Cardiac septum (tissue), 1 donor: ENCODE data around the gene NSUN2. TPM values are rescaled to one million over a fixed set of nuclear protein-coding genes. Genes with fewer than 3 reads are reported as not detected.

ENCODE experiments used
- DNase-seq: peaks from one replicate; pipeline ENCODE4 v3.0.0-alpha.2; 2020; ENCODE audit warnings: low spot score
- intact Hi-C: fragments of 100-400 bp; cut with DNase I; formaldehyde crosslinking; loops from one replicate; pipeline ENCODE4 v1.14.0; 2022
- total RNA-seq: library from RNA; stranded (reverse); fragmentation: NEBNext Ultra II Directional; extraction: Animal tissue kit (Norgen Biotek cat#: 25700); gene quantifications from one replicate; pipeline ENCODE4 v1.2.1, GENCODE V29; 2021
- donor health status: DM: no; HTN: no; CAD: no.

The NSUN2 gene
- total RNA-seq, 1 donor from 2014 or later = 39.9 TPM

DNA sequence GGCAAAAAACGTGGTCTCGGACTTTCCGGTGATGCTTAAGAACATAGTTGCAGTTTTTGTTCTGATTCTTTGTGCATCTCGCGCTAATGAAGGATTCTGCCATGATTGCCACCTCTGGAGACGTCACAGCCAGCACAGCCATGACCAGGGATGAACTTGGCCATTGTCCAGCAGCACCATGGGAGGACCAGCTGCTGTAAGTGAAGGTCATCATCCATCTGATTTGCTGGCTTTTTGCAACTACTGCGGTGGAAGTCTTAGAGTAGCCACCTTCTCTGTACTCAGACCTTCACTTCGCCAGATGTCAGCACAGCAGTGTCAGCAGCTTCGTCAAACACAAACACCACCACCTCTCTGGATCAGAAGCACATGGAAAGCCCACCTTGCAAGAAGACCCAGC is 45.7 kb downstream of the NSUN2 start:
- intact Hi-C loops = no loop called here
- DNase-seq = no peak

DNA sequence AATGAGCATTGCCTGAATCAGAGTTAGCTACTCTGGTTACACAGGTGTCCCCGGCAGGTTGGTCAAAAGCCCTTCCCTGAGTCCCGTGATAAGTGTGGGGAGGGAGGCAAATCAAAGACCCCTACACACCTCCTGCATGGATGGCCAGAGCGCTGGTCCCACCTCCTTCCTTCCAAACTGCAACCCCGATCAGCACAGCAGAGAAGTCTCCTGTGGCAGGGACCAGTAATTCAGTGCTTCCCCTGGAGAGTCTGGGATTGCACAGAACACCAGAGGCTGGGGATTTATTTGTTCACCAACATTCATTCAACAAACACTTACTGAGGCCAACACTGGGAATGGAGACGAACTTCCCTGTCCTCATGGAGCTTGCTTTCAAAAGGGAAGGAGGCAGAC is 46.2 kb downstream of the NSUN2 start:
- intact Hi-C loops = no loop called here
- DNase-seq = no peak

DNA sequence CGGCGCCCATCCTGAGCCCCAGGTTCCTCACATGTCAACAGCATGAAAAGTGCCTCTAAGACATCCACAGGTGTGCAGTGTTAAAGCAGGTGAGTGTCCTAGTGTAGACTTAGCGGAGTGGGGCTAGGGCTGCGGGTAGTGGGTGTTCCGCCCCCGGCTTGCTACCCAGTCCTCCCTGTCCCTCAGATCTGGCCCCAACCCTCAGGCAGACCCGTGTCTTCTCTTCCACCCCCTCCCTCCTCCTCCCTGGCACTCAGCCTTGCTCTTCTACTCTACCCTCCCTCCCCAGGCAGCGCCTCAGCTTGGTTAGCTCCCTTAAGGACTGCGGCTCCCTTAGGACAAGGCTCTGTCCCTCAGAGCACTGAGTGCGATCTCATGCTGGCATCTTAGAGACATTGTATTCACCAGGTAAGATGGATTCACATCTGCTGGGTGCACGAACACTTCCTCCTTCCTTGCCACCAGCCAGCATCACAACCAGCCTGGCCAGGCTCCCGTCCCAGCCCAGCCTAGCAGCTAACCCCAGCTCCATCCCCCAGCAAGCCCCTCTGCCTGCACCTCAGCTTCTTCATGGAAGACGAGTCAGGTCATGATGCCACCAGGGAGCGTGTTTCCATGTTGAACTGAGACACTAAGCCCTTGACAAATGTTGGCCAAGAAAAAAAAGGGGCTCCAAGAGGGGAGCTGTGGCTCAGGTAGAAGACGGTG is 46.8 kb downstream of the NSUN2 start:
- intact Hi-C loops = no loop called here
- DNase-seq = no peak

DNA sequence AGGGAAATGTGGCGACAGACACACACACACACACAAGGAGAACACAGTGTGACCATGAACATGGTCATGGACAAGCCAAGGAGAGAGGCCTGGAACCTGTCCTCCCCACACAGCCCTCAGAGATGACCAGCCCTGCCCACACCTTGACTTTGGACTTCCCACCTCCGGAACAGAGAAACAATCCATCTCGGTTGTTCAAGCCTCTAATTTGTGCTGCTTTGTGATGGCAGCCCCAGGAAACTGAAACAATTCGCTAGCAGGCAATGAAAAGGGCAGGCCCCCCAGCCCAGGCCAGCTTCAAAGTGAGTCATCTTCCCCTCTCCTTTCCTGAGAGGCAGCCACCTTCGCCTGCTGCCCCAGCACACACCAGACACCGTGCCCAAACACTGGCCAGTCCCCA is 47.7 kb downstream of the NSUN2 start:
- intact Hi-C loops = no loop called here
- DNase-seq = no peak

DNA sequence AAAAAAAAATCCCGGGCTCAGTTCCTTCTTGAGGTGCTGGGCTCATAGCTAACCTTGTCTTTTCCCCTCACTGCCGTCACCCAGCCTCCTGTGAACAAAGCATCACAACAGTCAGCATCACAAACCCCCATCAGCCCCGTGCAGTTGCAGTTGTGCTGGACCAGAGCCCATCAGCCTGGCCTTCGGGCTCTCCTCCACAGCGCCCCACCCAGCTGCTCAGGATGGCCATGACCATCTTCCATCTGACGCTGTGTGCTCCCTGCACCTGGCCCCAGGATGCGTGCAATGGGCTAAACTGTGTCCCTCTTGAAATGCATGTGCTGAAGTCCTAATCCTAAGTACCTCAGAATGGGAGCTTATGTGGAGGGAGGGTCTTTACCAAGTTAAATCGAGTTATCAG is 48.1 kb downstream of the NSUN2 start:
- intact Hi-C loops = no loop called here
- no peak for DNase-seq

DNA sequence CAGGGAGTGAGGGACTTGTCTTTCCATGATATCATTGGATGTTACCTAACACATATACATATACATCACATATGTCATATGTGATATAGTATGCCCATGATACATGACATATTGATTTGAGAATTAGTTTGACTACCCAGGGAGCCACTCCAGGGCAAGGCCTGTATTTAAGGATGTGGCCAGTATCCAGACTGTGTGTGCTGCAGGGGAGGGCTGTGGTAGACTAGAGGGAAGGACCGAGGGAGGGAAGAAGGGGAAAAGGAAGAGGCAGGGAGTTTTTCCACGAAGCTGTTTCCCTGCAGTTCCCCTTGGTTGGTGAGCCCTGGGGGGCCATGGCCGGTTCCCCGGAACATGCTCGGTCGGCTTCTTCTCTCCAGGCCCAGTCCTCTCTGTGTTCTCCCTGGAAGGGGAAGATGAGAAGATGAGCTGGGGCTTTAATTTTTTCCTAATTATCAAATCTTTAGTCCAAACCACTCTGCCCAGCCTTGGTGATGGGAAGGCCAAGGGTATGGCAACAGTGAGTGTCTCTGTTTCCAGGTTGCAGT is 48.7 kb downstream of the NSUN2 start:
- no peak for DNase-seq
- intact Hi-C loops = no loop called here

DNA sequence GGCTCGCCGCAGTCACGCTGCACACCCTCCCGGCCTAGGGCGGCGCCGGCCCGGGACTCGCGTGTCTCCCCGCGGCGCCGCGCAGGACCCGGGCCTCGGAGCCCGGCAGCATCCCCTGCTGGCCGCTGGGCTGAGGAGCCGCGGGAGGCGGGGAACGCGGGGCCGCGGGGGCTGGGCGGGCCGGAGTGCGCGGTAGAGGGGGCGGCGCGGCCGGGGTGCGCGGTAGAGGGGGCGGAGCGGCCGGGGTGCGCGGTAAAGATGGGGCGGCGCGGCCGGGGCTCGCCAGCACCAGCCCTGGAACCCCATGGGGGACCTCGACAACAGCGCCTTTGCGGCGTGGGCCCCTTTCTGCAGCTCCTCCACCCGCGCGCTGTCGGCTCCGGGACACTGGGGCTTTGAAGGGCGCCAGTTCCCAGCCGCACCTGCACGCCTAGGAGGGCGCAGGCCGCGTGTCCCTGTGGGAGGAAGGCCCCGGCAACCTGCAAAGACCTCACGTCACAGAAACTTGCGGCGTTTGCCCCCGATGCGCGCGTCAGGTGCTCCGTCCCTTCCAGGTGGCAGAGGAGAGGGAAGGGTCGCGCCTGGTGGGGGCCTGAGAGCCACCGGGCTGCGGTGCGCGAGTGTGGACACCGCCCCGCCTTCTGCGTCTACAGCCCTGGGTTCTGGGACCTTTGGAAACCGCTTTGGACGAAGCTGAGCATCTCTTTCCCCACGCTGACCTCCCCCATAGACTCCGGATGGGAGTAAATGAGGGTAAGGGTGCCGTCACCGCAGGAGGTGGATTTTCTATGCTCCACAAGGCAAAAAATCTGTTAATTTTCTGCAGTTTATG is 49.6 kb downstream of the NSUN2 start:
- no peak for DNase-seq
- intact Hi-C loops = no loop called here

DNA sequence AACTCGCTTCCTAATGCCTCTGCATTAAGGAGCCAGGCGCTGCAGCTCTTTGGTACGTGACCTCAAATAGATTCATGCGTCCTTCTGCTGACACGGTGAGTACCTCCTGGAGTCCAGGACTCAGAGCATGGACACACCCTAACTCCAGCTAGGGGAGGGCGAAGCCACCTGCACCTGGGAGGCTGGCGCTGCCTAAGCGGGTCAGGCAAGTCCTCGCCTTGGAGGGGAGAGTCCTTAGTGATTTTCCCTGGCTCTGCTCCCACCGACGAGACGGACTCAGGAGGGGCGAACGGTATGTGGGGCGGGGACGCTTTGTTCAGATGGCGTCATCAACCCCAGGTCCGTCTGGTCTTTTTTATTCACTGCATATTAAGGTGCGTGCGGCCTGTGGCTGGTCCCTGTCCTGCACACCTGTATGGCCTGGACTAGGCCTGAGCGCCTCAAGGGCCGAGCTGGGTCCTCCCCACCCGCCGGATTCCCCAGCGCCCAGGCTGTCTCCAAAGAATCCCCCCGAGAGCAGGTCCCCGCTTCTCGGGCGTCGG is 50.3 kb downstream of the NSUN2 start:
- no peak for DNase-seq
- intact Hi-C loops = no loop called here

DNA sequence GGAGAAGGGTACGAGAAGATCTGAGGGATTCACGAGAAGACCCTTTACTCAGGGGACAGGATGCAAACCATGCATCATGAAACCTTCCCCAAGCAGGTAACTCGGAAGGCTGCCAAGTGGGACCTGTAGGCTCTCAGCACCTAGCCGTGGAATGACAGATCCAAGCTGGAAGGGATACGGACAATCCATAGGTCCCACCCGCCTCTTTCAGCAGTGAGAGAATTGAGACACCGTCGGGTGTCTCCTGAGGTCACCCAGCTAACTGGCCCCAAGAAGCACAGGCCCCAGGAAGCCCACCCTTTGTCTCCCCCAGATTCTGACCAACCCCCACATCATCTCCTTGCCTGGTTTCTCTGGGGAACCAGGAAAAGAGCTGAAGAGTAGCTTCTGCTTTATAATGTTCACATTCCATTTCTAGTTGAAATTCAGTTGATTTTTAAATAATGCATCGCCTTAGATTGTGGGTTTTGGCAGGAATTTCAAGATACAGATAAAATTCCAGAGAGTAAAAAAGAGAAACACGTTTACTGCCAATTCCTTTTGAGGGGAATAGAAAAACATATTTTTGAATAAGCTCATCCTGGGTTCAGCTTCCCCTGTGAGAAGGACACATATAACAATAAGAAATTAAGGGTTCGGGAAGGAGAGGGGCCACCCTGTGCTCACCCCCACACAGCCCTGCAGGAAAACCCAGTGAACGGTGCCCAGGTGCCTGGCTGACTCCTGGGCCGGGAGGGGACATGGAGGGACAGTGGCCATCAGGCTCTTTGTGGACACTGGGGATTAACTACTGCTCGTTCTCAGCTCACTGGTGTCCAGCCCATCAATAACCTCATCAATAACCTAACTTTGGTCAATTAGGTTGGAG is 51.1 kb downstream of the NSUN2 start:
- DNase-seq = no peak
- intact Hi-C loops = no loop called here

DNA sequence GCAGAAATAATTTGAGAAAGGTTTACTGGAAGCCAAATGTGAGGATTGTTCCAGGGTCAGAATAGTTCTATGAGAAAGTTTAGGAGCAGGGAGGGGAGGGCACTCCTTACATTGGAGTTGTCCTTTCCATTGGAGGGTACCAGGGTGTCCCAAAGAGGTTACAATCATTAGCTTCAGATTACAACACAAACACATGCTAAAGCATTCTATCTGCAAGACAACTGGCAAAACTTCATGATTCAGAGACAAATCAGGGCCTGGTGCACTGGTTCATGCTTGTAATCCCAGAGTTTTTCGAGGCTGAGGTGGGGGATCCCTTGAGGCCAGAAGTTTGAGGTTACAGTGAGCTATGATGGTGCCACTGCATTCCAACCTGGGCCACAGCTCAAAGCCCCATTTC is 51.8 kb downstream of the NSUN2 start:
- no peak for DNase-seq
- intact Hi-C loops = no loop called here

DNA sequence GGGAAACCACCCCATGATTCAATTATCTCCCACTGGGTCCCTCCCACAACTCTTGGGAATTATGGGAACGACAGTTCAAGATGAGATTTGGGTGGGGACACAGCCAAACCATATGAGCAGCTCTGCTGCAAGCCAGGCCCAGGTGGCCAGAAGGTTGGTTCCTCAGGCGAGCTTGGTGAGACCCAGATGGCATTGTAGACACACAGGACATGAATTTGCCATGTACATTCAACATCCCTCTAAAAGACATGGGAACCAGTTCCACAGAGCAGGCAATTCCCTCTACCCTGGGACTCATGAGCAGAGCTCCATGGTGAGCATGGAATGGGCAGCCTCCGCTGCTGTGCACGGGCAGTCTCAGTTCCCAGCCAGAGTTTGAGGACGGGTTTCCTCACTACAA is 53.3 kb downstream of the NSUN2 start:
- intact Hi-C loops = loop anchor here (5.0 kb wide), 4 partner anchors 132 to 1087 kb away; partner anchors contain the start of gene UBE2QL1

DNA sequence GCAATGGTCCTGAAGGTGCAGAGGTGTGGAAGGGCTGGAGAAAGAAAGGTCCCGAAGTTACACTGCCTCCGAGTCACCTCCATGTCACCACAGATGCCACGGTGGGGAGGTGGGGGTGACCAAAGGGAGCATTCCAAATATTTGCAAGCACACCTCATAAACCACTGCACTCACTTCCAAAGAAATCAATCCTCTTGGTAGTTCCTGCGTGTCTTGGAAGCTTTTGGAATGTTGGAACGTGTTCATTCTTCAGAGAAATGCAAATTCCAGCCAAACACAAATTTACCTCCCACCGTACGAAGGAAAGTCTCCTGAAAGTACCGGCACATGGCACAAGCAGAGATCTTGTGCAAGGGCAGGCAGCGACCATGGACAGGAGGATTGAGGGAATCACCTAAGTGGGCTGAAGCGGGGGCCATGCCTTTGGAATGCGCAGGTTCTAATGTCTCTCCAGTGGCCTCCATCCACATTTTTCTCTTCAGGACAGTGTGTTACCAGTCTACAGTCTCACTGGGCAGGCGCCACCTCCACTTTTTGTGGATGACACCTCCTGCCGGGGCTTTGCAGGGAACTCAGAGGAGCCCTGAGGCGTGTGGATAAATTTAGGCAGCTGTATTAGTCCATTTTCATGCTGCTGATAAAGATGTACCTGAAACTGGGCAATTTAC is 54.0 kb downstream of the NSUN2 start:
- intact Hi-C loops = loop anchor here (5.0 kb wide), 4 partner anchors 132 to 1087 kb away; partner anchors contain the start of gene UBE2QL1
- no peak for DNase-seq

More for the DNA sequence above, 53.3 kb downstream of the NSUN2 start:
- DNase-seq = no peak

DNA sequence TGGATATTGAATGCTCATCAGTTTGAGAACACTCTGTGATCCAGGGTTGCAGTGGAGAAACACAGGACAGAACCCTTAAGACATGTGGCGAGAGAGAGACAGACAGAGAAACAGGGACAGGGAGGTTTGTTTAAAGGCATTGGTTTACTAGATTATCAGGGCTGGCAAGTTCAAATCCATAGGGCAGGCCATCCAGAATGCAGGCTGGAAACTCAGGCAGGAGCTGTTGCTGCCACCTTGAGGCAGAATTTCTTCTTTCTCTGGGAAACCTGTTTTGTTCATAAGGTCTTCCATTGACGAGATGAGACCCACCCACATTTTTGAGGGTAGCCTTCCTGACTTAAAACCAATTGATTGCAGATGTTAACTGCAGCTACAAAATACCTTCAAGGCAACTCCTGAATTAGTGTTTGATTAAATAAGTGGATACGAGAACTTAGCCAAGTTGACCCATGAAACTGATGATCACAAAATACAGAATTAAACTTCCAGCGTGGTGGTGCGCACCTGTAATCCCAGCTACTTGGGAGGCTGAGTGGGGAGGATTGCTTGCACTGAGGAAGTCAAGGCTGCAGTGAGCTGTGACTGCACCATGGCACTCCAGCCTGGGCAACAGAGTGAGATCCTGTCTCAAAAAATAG is 55.9 kb downstream of the NSUN2 start:
- intact Hi-C loops = loop anchor here (5.0 kb wide), 4 partner anchors 130 to 1085 kb away; partner anchors contain the start of gene UBE2QL1

DNA sequence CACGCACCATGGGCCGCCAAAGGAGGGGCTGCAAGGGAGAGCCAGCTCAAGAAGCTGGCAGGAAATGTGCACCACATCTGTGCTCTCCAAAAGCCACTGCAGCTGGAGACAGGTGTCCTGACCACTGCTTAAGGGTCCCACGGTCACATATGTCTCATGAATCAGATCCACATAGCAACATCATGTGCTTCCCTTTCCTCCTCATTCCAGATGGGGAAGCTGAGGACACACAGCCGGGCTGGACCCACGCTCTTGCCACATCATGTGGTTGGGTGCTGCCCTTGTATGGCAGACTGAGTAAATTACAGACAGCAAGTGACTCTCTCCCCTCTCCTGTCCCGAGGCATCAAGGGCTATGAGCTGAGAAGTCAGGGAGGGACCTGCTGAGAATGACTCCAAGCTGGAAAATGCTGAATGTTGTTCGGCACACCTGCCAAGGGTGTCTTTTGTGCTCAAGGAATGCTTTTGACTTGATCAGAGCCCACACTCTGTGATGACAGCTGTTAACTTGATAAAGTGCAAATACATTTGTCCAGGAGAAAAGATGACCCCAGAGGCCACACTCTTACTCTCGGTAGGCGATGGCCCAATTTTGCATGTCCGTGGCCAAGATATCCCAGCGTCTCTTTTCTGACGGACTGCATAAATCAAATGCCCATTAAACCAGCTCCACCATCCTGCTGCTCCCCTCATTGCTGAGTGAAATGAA is 58.2 kb downstream of the NSUN2 start:
- intact Hi-C loops = loop anchor here (5.0 kb wide), 4 partner anchors 127 to 1082 kb away; partner anchors contain the start of gene UBE2QL1

More for the DNA sequence above, 55.9 kb downstream of the NSUN2 start:
- DNase-seq = no peak

DNA sequence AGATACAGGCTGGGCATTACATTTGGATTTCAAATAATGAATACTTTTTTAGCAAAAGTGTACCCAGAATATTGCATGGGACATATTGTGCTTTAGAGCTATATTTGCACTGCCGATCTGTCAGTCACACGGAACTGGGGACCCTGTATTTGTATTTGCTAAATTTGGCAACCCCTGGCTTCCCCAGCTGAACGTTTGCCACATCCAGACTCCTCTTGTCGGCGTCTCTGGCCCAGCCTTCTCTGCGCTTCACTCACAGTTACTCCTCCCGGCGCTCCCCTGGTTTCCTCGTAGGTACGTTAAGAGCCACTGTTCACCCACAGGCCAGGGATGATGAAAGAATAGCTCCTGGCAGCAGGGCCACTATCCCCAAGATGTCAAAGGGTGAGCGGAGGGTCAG is 58.7 kb downstream of the NSUN2 start:
- peak; percentile 26 for DNase-seq
- intact Hi-C loops = no loop called here

More for the DNA sequence above, 58.2 kb downstream of the NSUN2 start:
- DNase-seq = peak; percentile 72

DNA sequence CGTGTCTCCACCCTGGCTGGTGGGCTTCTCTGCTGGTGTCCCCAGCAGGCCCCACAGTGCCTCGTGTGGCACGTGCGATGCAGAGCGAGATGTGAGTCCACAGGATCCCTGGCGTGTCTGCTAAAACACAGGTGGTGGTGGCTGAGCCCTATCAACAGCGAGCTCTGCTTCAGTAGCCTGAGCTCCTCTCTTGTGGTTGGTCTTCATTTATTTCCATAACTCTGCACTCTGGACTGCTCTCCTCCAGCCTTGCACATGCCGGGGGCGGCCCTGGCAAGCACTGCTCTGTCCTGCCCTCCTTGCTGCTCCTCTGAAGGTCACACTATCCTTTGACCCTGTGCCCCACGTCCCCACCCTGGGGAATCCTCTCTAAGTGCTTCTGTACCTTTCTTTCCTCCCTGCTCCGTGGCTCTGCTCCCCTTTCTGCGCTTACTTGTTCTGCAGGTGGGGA is 59.2 kb downstream of the NSUN2 start:
- intact Hi-C loops = no loop called here
- DNase-seq = peak; percentile 20

DNA sequence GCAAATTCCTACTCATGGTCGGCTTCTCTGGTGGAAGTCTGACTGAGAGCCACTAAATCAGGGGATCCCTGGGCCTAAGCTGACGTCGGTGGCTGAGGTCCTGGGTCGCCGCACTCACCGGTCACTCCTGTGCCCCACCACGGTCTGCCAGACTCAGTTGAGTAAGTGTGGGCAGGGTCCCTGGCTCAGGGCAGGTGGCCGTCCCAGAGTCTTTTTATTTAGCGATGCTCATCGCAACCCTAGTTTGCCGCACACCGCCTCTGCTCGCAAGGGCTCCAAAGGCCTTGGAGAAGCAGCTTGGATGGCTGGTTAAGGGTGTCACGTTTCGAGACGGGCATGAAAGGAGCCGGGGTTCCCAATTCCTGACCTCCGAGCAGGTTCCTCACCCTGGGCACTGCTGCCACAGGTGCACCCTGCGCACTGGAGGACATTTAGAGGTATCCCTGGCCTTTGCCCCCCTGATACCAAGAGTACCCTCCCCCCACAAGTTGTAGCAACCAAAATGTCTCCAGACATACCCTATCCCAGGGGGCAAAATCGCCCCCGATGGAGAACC is 59.9 kb downstream of the NSUN2 start:
- intact Hi-C loops = no loop called here
- DNase-seq = peak; percentile 58
